Measurements from ENCODE around the gene UQCRC2.
"Not testable (repeated sequence)": the region's sequence is repeated elsewhere in the genome, so short reads cannot be mapped to it uniquely, and the experiment has no call there.

Gene UQCRC2

GRCh38 chr16:21952793-21953540, at the start of gene UQCRC2:
UQCRC2 (plus strand) TSS chr16:21953361; CDS start chr16:21953424, 63 bp downstream.
- DNase-seq = peak; percentile 91

DNA sequence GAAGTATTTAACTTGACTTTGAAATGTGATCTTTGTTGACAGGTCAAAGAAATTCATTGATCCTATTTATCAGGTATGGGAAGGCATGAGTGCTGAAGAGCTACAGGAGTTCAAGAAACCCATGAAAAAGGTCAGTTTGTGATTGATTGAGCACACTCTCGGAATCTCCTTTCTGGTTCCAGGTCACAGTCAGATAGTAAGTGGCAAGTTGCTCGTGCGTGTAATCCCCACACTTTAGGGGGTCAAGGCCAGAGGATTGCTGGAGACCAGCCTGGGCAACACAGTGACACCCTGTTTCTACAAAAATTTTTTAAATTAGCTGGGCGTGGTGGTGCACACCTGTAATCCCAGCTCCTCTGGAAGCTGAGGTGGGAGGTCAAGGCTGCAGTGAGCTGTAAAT, 20.5 kb upstream of the UQCRC2 start:
- not testable (repeated sequence) for DNase-seq

- DNase-seq = not testable (repeated sequence)
These were observed 19.8 kb upstream of the UQCRC2 start for GRCh38 chr16:21933316-21933715.

DNA sequence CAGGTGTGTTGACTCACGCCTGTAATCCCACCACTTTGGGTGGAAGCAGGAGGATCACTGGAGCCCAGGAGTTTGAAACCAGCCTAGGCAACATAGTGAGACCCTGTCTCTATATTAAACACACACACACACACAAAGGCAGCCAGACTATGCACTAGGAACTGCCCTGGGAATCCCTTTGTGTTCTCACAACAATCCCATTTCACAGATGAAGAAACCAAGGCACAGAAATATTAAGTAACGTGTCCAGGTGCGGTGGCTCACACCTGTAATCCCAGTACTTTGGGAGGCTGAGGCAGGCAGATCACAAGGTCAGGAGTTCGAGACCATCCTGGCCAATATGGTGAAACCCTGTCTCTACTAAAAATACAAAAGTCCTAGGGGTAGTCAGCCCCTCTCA, 19.4 kb upstream of the UQCRC2 start:
- DNase-seq = not testable (repeated sequence)

GRCh38 chr16:21936216-21936615, 16.9 kb upstream of the UQCRC2 start:
- DNase-seq = not testable (repeated sequence)

- no peak for DNase-seq
These were observed 15.8 kb upstream of the UQCRC2 start for GRCh38 chr16:21937336-21937829.

DNA sequence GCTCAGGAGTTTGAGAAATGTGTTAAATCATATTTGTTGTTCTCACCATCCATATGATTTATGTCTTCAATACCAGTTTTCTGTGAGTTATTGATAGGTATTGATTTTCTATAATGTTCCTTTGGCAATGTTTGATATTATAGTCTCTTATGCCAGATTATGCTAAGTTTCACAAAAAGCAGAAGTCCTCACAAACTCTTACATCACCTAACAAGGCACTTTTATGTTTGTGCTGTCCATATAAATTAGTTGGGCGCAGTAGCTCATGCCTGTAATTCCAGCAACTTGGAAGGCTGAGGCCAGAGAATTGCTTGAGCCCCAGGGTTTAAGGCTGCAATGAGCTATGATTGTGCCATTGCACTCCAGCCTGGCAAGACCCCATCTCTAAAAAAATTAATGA, 12.6 kb upstream of the UQCRC2 start:
- DNase-seq = no peak

DNA sequence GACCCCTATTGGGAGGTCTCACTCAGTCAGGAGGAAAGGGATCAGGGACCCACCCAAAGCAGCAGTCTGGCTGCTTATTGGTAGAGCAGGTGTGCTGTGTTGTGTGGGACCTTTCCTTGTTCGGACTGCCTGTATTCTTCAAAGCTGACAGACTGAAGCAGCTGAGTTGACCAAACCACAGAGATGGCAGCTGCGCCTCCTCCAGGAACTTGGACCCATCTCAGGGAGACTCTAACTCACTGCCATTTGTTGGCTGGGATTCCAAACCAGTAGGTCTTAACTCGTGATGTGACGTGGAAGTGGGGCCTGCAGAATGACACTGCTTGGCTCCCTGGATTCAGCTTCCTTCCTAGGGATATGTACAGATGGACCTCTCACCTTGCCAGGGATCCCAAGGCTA, 9.6 kb upstream of the UQCRC2 start:
- no peak for DNase-seq

DNA sequence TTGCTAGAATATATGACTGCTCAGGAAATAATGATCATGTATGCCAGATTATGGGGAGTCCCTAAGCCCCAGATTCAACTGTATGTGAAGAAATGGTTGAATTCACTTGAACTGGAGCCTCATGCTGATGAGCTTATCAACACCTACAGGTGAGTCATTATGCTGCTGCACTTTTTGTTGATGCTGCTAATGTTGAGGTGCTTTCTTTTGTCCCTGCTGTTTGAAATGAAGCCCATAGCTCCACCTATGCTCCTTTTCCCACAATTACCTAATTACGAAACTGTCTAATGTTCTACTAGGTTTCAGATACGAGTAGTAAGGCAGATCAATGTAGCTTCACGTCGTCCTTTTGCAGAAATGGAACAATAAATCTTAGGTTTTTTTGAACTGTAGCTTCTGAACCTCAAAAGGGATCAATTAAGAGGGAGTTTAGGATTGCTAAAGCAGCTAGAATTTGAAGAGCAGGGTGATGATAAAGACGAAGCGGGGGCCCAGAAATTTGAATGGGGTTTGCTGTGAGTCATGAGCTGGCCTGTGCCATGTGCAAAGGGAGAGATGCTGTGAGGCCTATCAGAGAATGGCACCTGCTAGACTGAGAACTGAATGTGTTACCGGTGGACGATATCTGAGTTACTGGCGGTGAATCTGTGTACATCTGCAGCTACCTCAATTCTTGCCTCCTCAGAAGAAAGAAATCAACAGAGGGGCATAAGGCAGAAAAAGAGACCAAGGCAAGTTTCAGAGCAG, 6.1 kb upstream of the UQCRC2 start:
- no peak for DNase-seq

DNA sequence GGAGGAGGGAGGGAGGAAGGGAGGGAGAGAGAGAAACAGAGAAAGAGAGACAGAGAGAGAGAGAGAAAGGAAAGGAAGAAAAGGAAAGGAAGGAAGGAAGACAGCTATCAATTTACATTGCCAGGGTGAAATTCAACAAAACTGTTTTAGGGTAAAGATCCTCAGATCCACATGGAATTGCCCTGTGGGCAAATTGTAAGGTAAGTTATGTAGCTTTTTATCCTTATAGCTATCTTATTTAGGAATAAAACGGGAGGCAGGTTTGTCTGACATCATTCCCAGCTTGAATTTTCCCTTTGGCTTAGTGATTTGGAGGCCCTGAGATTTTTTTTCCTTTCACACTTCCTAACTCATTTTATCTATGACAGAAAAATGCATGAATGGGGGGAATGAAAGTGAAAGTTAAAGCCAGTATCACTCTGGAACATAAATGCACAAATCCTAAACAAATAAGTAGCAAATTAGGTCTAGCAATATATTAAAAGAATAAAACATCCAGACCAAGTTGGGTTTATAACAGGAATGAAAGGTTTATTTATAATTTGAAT, 3.4 kb upstream of the UQCRC2 start:
- DNase-seq = no peak

- peak; percentile 44 for DNase-seq
These were observed 2.2 kb upstream of the UQCRC2 start for GRCh38 chr16:21950782-21951521.

DNA sequence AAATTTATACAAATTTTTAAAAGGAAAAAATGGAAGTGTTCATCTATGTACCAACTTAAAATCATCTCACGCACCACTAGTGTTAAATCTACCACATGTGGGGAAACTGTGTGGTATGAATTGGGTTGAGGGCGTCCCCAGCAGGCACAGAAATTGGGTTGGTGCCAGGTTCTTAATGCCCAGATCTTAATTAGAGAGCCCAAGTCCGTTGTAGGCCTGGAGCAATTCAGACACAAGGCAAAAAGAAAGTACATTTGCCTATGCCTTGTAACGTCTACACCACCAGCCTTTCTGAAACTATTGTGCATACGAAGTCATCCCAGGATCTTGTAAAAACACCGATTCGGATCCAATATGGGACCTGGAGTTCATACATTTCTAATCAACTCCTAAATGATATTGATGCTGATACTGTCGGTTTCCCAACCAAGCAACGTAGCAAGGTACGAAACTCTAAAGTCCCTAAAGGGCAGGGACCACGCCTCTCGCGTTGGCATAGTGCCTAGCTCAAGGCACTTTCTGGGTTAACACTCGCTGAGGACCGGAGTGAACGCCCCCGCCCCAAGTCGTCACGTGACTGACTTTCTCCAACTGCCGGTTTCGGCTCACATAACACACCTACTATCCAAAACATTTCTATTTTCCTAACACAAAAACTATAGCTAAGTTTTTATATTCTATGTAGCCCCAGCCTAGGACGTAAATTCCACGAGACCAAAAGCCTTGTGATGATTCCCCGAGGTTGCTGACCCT, 945 bp upstream of the UQCRC2 start:
- peak; percentile 83 for DNase-seq

GRCh38 chr16:21953541-21953902, 361 bp downstream of the UQCRC2 start:
- no peak for DNase-seq

DNA sequence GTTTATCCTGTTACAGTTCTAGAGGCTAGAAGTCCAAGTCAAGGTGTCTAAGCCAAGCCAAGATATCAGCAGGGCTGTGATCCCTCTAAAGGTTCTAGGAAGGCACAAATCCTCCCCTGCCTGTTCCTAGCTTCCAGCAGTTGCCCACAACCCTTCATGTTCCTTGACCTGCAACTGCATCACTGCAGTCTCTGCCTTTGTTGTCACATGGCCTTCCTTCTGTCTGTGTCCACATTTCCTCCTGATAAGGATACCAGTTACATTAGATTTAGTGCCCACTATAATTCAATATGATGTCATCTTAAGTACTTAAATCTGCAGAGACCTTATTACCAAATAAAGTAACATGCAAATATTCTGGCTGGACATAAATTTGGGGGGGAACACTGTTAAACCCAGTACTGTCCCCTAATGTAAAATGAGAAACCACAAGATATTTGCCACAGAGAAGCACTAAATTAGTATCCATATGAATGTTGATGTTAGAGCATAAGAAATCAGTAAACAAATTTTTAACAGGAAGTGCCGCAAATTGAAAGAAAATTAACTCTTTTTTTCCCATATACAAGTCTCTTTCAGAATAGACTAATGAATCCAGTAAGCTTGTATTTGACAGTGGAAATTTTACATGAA, 4.7 kb downstream of the UQCRC2 start:
- no peak for DNase-seq

DNA sequence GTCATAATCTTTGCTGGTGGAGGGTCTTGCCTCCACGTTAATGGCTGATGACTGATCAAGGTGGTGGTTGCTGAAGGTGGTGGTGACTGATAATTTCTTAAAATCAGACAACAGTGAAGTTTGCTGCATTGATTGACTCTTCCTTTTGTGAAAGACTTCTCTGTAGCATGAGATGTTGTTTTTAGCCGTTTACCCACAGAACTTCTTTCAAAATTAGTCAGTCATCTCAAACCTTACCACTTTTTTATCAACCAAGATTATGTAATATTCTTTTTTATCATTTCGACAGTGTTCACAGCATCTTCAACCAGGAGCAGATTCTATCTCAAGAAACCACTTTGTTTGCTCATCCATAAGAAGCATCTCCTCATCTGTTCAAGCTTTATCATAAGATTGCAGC, 5.9 kb downstream of the UQCRC2 start:
- DNase-seq = no peak

DNA sequence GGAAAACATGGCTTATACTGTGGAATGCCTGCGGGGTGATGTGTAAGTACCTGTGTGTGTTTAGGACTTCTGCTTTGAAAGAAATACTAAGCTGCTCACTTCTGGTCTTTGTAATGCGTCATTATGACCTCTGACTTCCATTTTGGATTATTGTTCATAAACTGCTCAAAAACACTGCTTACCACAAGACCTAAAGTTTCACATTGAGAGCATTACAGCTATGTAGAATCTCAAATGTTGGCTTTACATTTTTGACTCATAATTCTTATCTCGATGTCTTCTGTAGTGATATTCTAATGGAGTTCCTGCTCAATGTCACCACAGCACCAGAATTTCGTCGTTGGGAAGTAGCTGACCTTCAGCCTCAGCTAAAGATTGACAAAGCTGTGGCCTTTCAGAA, 9.3 kb downstream of the UQCRC2 start:
- DNase-seq = no peak

- no peak for DNase-seq
These were observed 10.7 kb downstream of the UQCRC2 start for GRCh38 chr16:21963887-21964286.

DNA sequence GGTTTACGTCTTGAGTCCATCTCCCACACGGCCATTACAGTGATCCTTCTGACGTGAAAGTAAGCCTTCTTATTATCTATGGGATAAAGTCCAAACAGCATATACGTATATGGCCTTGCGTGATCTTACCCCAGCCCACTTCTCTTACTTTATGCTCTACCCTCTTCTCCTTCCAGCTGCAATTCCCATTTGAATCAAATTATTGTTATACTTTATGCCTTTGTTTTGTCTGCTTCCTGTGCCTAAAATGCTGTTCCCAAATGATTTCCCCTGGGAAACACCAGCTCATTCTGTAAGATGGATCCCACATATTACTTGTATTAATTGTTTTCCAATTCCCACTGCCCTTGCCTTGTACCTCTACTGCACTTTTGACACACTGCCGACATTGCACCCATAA, 11.2 kb downstream of the UQCRC2 start:
- DNase-seq = no peak

DNA sequence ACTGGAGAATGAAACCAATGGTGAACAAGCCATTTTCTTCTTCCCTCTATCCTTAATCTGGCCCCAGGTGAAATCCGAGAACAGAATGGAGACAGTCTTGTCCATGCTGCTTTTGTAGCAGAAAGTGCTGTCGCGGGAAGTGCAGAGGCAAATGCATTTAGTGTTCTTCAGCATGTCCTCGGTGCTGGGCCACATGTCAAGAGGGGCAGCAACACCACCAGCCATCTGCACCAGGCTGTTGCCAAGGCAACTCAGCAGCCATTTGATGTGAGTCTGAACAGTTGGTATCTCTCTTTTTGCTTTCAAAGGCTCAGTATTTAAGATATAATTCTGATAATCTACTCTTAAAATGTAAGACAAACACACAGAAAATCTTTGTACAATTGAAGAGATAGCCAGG, 18.7 kb downstream of the UQCRC2 start:
- DNase-seq = no peak

GRCh38 chr16:21973945-21974344, 20.8 kb downstream of the UQCRC2 start:
- DNase-seq = no peak

DNA sequence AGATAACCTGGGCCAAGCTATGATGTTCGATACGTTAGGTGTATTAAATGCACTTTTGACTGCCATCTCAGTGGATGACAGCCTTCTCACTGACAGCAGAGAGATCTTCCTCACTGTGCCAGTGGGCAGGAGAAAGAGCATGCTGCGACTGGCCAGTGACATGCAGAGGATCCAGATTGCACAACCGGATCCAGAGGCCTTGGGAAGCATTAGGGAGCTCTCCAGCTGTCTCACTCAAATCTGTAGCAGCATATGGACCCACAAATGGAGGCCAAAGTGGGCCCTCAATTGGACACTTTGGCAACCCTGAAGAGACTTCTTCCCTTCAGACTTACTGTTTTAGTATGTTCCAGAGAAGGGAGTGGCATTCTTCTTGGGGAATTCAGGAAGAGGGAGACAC, 26.9 kb downstream of the UQCRC2 start:
- DNase-seq = no peak

DNA sequence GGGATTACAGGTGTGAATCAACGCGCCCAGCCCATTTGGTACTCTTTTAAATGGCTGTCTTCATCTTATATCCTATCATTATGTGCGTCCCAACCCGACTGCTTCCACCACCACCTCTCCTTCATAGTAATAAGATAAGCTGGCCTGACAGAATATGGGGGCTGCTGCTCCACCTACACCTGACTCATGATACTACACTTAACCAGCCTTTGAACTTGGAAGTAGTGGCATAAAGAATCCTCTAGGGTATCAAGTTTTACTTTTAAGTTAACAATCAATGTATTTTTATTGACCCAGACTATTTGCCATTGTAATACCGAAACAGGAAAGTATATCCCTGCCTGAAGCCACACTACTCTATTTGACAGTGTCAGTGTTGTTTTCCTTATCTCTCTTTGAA, 28.9 kb downstream of the UQCRC2 start:
- no peak for DNase-seq

Measured in CD4-positive, alpha-beta T cell treated with Interleukin-21 for 1 hour (primary cell).